Stimulated activated CD8-positive, alpha-beta memory T cell treated with anti-CD3 and anti-CD28 coated beads, Interleukin-15, amount 100 ng/mL, for 24 hours (primary cell): ENCODE results near the gene CHST11.

Source experiments
- DNase-seq: peaks from one replicate; pipeline ENCODE4 v3.0.0-alpha.2; 2020; ENCODE audit warnings: low read depth

CHST11 gene

DNA sequence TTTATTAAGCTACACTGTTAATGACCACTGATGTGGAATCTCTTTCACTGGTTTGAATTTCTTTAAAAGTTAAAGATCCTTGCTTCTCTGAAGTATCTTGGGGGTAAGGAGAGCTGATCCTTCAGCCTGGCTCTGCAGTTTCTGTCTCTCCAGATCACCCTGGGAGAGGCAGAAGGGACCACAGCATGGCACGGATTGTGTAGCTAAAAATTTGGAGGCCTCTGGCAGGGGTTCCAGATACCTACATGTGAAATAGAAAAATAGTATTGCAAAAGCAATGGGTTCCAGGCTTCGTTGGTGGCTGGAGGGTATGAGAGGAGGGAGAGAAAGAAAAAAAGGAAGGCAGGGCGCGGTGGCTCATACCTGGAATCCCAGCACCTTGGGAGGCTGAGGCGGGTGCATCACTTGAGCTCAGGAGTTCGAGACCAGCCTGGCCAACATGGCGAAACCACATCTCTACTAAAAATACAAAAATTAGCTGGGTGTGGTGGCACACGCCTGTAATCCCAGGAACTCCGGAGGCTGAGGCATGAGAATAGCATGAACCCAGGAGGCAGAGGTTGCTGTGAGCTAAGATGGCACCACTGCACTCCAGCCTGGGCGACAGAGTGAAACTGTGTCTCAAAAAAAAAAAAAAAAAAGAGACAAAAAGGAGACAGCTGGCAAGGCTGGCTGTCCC, 3.4 kb downstream of the CHST11 start:
- DNase-seq = no peak

- no peak for DNase-seq
Measured at GRCh38 chr12:104460973-104461698, 4.4 kb downstream of the CHST11 start.

GRCh38 chr12:104462325-104462724, 5.6 kb downstream of the CHST11 start:
- DNase-seq = no peak

DNA sequence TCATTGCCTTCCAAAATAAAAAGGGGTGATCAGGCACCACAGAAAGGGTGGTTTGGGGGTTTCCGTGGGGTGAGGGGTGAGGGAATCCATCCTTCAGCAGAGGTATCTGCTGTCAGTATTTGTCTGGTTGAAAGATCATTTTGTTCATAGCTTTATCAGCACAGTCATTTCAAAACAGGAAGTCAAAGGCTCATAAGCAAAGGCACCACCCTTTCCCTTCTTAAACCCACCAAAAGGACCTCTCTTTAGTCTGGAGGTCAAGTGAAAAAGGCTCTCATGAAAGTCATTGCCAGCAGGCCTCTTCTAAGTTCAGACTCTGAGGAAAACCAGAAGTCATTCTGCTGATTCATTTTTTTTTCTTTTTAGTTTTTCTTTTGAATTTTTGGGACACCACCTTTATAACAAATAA, 6.2 kb downstream of the CHST11 start:
- no peak for DNase-seq

DNA sequence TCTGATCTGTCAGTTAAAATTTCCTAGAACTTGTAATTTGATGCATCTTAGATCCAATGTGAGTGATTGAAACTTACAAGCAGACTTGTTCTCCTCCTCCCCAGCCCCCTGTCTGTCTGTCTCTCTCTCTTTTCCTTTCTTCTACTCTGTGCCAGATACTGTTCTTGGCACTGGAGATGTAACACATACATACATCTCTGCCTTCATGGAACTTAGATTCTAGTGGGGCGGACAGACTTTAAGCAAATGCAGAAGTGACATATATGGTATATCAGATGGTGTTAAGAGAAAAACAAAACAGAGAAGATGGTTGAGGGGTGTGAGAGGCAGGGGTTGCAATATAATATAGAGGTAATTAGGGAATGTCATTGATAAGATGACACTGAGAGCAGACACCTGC, 6.6 kb downstream of the CHST11 start:
- DNase-seq = no peak

DNA sequence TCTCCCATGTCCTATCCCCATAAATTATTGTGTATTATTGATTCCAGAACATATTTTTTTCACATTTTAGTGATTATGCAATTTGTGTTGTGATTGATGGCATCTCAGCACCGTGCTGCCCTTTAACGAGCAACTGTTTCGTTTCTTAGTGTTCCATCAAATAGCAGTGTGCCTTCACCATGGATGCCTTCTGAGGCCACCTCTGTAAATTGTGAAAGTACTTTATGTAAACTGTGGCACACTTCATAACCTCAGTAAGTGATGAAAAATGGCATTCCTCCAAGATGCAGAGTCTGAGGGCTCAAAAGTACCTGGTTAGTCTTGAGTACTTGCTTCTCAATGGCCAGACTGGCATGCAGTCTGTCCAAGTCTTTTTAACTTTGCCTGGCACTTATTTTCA, 8.2 kb downstream of the CHST11 start:
- DNase-seq = no peak

DNA sequence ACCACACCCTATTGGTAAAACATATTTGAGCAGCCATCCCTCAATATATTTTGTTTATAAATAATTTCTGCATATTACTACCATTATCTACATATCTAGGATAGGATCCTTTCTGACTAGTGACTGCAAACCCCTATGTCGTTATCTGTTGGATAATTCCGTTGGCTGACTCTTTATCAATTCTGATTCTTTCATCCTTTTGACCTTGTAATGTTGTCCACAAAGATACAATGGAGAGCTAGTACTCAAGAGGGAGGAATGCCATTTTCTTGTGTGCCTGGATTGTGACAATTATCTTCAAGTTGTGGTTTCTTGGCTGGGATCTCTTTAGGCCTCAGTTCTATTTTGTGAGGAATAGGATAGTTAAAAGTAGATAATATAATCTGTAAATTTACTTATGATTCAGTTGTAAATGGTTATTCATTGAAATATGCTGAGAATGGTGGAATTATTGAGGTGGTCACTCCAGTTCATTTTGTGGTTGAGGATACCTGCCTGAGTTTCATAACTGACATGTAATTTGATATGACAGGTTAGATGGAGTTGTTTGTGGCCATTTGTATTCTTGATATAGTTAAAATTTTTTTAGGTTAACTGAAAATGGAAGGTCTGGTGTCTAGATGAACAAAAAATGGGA, 10.1 kb downstream of the CHST11 start:
- DNase-seq = no peak

DNA sequence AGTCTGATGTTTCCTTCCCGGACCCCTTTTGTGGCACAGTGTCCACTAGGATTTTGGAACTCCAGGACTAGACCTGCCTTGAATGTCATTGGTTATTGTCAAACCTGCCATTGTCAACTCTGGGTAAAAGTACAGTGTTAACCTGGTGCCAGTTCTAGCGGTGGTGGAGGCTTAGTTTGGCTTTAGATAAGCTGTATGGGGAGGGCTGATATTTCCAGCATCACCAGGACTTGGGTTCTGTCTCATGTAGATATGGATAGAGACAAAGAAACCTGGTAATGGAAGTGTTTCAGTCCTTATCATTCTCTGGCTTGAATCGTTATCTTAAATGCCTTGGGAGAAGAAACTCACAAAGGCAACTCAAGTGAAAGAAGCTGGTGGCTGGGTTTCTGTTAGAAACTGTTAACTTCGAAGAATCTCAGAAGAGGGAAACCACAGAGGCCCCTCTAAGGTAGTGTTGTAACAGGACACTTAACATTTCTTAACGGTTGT, 10.6 kb downstream of the CHST11 start:
- DNase-seq = no peak

DNA sequence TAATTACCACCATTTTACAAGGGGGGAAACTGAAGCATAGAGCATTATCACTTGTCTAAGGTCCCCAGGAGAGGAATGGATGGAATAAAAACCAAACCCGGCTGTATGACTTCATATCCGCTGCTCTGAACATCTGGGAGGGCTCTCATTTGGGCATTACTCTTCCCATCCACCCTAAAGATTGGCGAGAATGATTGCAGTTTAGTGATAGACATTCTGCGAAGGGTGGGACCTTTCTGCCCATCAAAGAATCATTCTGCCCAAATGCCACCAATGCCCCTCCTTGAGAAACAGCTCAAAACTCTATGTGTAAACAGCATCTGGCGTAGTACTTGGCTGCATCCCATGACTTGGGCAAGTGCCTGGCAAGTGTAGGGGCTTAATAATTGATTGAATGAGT, 11.6 kb downstream of the CHST11 start:
- no peak for DNase-seq

GRCh38 chr12:104469066-104469465, 12.3 kb downstream of the CHST11 start:
- DNase-seq = no peak

- DNase-seq = no peak
Measured at GRCh38 chr12:104469523-104469922, 12.8 kb downstream of the CHST11 start.

GRCh38 chr12:104470521-104470920, 13.8 kb downstream of the CHST11 start:
- DNase-seq = no peak

GRCh38 chr12:104471336-104471735, 14.6 kb downstream of the CHST11 start:
- DNase-seq = no peak

- no peak for DNase-seq
Measured at GRCh38 chr12:104472748-104473147, 16.0 kb downstream of the CHST11 start.

GRCh38 chr12:104473374-104473983, 16.7 kb downstream of the CHST11 start:
- DNase-seq = no peak

DNA sequence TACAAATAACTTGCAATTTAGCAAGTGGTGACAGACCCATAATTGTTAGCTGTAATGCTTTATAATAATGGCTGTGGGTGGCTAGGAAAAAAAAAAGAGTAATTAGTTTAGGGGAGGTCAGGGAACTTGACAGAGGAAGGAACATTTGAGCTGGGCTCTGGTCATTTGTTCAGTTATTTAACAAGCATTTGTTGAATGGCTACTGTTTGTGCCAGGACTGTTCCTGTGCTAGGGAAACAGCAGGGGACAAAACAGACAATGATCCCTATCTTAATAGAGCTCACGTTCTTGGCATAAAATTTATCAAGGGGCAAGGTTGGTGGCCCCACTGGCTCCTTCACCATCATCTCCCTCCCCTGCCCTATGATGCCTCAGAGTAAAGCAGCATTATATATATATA, 18.5 kb downstream of the CHST11 start:
- DNase-seq = no peak

- no peak for DNase-seq
Measured at GRCh38 chr12:104477510-104478390, 21.0 kb downstream of the CHST11 start.

GRCh38 chr12:104478396-104479122, 21.8 kb downstream of the CHST11 start:
- DNase-seq = no peak

DNA sequence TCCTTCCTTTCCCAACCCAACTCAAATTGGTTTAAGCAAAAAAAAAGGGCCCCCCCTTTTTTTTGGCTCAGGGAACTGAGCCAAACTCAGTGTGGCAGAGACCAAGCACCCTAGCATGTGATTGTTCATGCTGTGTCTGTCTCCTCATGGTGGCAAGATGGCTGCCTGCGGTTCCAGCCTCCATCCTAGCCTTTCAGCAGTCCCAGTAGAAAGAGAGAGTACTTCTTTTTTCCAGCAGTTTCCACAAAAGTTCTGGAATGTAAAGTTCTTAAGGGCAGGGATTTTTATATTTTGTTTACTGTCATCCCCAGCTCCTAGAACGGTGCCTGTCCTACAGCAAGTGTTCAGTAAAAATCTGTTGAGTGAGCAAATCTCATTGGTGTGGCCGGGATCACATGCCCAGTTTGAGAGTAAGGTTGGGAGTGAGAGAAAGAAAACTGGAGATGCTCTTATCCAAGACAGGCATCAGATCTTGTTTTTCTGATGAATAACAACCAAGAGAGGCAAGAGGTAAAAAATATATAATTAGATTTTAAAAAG, 22.4 kb downstream of the CHST11 start:
- DNase-seq = no peak

- no peak for DNase-seq
Measured at GRCh38 chr12:104480012-104480411, 23.3 kb downstream of the CHST11 start.
